ENCODE data around the gene MSI2. TPM values are rescaled to one million over a fixed set of nuclear protein-coding genes. Genes with fewer than 3 reads are reported as not detected.

Gene MSI2
- total and polyA plus RNA-seq, 9 of the 15 experiments (the other 6 are each of a cell fraction or from before 2014, with no cell fraction given) = 4.6 to 61.8 (median 42.4) TPM

GRCh38 chr17:57268181-57268580 lies 11.9 kb downstream of the MSI2 start:
- no peak overlapping the region for H2AFZ ChIP-seq (ENCODE audit: low read depth, low read length)
- ATAC-seq (no peak), DNase-seq (ENCODE audit: extremely low read depth in 1 of 4, low spot score in 3 of 4) (no peak), FAIRE-seq (no peak)
- no peak overlapping the region for H3K27ac ChIP-seq (ENCODE audit: extremely low read depth, low read depth, low read length)
- no peaks in the 10 kb centered on the region for H3K27me3 ChIP-seq (ENCODE audit: control insufficient read depth in 2 of 2, insufficient read depth in 2 of 2, low read length in 2 of 2)
- ChIA-PET POLR2A (interaction anchor here (0.9 to 1.2 kb wide), 2 partner anchors 11 to 14 kb away, joined by 5 read pairs; no protein-coding TSS in a partner anchor), CTCF (ENCODE audit: low intra/inter-chr PET ratio) (no interaction called here)
- in situ Hi-C loops (cut with MboI) = no loop called here
- WGBS (ENCODE audit: insufficient coverage, low coverage, missing lambda C conversion rate) = 96% methylated on average over 8 of the region's 8 CpGs
- no peak for TF ChIP-seq AFF1 (IDR thresholded peaks at IDR 0.05; ENCODE audit: low read depth in 1 of 2, partially characterized antibody in 2 of 2)
- peaks cover 49% of the 10 kb centered on the region for H3K79me2 ChIP-seq (ENCODE audit: control insufficient read depth, insufficient read depth, low read length)
- no peak overlapping the region for H3K9ac ChIP-seq (ENCODE audit: insufficient read depth in 1 of 2, low read depth in 2 of 2, low read length in 2 of 2)
- no peak overlapping the region for H3K4me2 ChIP-seq (ENCODE audit: insufficient read depth, low read length)
- no TSS peak for BruUV-seq (replicated peaks)
- H3K9me1 ChIP-seq (ENCODE audit: control insufficient read depth, insufficient read depth, low read length) = no peaks in the 10 kb centered on the region
- no peaks in the 10 kb centered on the region; the same call in 1 of the 2 replicates for H3K9me3 ChIP-seq (replicated peaks; ENCODE audit: control insufficient read depth, insufficient read depth, low read depth, low read length)
- intact Hi-C loops (cut with micrococcal nuclease) = no loop called here
- no peaks in the 10 kb centered on the region for H3K4me1 ChIP-seq (replicated peaks in 1 of 2; ENCODE audit: control insufficient read depth in 2 of 2, insufficient read depth in 2 of 2, low read length in 2 of 2)
- H4K20me1 ChIP-seq (replicated peaks; ENCODE audit: control insufficient read depth, insufficient read depth, low read length) = no peaks in the 10 kb centered on the region; the same call in 1 of the 2 replicates
- H3K4me3 ChIP-seq = no peak overlapping the region
- peaks cover 84% of the 10 kb centered on the region for H3K36me3 ChIP-seq (ENCODE audit: control insufficient read depth, insufficient read depth, low read length)

Data from K562 (cell line).